ENCODE data around the gene DCAF16.
"Not testable (repeated sequence)": the region's sequence is repeated elsewhere in the genome, so short reads cannot be mapped to it uniquely, and the experiment has no call there.

Gene DCAF16

GRCh38 chr4:17810260-17811077, at the start of gene DCAF16, which contains the start of gene NCAPG:
DCAF16 (minus strand) TSS chr4:17810757; CDS start chr4:17804141, 6,616 bp downstream.
NCAPG (plus strand) TSS chr4:17810979; CDS start chr4:17811078, 99 bp downstream.
- H3K4me3 ChIP-seq = peak within 1 kb of the TSS; percentile 59 to 95 (median 66)

GRCh38 chr4:17859793-17860406, 49.3 kb upstream of the DCAF16 start:
- H3K4me3 ChIP-seq = no peak overlapping the region
- H3K27ac ChIP-seq = no peak overlapping the region

More at GRCh38 chr4:17810260-17811077, at the start of gene DCAF16, which contains the start of gene NCAPG:
- peak within 1 kb of the TSS; percentile 49 to 98 (median 95) for H3K27ac ChIP-seq

DNA sequence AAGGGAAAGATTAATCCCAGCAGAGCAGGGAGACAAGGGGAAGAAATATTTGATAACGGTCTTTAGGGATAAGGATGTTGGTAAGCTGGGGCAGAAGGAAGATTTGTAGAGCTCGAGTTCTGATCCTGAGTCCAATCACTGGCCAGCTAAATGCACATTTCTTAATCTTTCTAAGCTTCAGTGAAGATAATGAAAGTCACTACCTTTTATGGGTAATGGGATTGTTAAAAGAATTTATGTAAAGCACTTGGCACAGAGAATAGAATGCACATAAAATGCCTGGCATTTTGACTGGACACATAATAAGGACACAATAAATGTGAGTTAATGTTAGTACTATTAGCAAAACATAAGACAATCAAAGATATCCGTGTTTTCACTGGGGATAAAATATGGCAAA, 43.5 kb upstream of the DCAF16 start:
- H3K4me3 ChIP-seq = no peak overlapping the region
- H3K27ac ChIP-seq = no peak overlapping the region

GRCh38 chr4:17851959-17852358, 41.4 kb upstream of the DCAF16 start:
- H3K27ac ChIP-seq = no peak overlapping the region
- H3K4me3 ChIP-seq = no peak overlapping the region

GRCh38 chr4:17850295-17850694, 39.7 kb upstream of the DCAF16 start:
- not testable (repeated sequence) for H3K4me3 ChIP-seq, H3K27ac ChIP-seq

DNA sequence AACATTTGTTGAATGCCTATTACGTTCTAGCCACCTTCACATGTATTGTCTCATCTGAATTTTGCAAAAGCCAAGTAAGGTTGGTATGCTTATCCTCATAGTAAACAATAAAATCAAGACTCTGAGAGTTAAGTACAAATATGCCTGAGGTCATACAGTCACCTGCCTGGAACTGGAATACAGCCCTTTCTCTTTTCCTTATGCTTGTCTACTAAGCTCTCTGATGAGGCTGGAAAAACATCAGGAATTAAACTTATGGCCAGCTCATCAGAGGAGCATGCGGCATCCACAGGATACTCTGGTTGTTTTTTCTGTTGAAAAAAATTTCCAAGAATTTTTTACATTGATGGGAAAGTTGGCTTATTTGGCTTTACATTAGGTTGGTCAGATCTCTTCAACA, 35.7 kb upstream of the DCAF16 start:
- no peak overlapping the region for H3K4me3 ChIP-seq
- H3K27ac ChIP-seq = no peak overlapping the region

GRCh38 chr4:17823871-17824669, 13.5 kb upstream of the DCAF16 start:
- Histone ChIP-seq H3K27ac (peak overlapping the region in 1 of 21 experiments; percentile 61), H3K4me3 (no peak overlapping the region)

- Histone ChIP-seq H3K27ac (peak overlapping the region in 1 of 21 experiments; percentile 27), H3K4me3 (no peak overlapping the region)
Measured at GRCh38 chr4:17817027-17817426, 6.5 kb upstream of the DCAF16 start.

DNA sequence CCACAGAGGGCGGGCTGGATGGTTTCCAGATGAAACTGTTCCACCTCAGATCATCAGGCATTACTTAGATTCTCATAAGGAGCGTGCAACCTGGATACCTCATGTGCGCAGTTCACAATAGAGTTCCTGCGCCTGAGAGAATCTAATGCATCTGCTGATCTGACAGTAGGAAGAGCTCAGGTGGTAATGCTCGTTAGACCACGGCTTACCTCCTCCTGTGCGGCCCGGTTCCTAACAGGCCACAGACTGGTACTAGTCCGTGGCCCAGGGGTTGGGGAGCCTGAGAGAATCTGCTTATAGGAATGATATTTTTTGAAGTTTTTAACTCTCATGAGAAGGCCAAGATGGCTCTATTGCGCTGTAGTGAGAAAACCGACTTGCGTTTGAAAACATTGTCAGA, 5.6 kb upstream of the DCAF16 start:
- Histone ChIP-seq H3K27ac (no peak overlapping the region), H3K4me3 (no peak overlapping the region)

GRCh38 chr4:17814140-17814539, 3.6 kb upstream of the DCAF16 start:
- Histone ChIP-seq H3K27ac (peak overlapping the region in 3 of 21 experiments; percentile 0 to 35 (median 19)), H3K4me3 (no peak overlapping the region)

DNA sequence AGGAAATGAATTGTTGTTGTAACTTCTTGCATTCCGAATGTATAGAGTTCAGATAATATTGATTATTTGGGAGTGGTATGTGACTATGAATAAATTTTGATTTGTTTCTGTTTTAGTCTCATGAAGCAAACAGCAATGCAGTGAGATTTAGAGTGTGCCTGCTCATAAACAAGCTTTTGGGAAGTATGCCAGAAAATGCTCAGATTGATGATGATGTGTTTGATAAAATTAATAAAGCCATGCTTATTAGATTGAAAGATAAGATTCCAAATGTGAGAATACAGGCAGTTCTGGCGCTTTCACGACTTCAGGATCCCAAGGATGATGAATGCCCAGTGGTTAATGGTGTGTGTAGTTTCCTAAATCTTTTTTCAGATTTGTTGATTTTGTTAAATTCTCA, 2.2 kb upstream of the DCAF16 start:
- H3K27ac ChIP-seq = peak overlapping the region in 1 of 21 experiments; percentile 38
- no peak overlapping the region for H3K4me3 ChIP-seq

DNA sequence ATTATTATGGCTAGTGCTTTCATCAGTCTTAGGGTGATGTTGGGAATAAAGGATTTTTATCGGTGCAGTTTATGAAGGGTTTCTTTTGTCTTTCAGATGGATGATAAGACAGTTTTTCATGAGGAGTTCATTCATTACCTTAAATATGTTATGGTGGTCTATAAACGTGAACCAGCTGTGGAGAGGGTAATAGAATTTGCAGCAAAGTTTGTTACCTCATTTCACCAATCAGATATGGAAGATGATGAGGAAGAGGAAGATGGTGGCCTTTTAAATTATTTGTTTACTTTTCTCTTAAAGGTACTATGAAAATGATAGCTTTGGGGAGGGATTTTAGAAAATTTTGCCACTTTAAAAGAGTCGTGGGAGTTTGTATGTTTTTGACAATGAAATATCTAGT, 1.6 kb upstream of the DCAF16 start:
- Histone ChIP-seq H3K27ac (peak overlapping the region in 2 of 21 experiments; percentile 38 to 91), H3K4me3 (no peak overlapping the region)

GRCh38 chr4:17811078-17811603, 584 bp upstream of the DCAF16 start:
- peak overlapping the region in 16 of 21 experiments; percentile 18 to 98 (median 68) for H3K27ac ChIP-seq

DNA sequence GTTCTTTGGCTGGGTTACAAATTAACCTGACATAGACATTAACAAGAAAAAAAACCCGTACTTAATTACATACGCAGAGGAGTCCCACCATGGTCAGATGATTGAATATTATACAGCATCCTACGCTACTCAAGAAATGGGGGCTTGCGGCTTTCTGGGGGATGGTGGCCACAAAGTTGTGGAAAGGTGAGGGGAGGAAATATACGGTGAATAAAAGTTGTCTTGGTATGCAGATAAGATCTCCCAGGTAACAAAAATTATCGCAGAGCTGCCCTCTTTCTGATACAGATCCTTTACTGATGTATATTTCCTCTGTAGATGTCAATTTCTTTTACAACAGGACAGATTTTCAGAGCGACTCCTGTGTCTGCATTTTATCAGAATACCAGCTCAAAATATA, 890 bp downstream of the DCAF16 start:
- H3K27ac ChIP-seq = peak overlapping the region in 19 of 21 experiments; percentile 83 to 98 (median 96)

More at GRCh38 chr4:17811078-17811603, 584 bp upstream of the DCAF16 start:
- H3K4me3 ChIP-seq = peak overlapping the region; percentile 59 to 95 (median 66)

DNA sequence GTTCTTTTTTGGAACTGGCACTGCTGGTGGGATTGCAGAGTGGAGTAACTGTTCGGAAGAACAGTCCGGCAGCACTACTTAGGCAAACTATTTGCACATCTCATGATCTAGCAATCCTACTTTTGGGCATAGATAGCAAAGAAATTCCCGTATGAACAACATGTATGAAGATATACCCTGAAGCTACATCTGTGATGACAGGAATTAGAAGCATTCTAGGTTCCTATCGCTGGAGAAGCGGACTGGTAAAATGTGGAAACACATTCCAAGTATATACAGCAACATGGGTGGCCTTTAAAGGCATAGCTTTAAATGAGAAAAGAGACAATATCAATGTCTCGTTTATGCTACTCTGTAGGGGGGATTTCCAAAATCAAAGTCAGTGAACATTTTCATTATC, 3.1 kb downstream of the DCAF16 start:
- H3K4me3 ChIP-seq = no peak overlapping the region
- H3K27ac ChIP-seq = no peak overlapping the region

More for the DNA sequence above, 890 bp downstream of the DCAF16 start:
- H3K4me3 ChIP-seq = peak overlapping the region; percentile 59 to 95 (median 66)

DNA sequence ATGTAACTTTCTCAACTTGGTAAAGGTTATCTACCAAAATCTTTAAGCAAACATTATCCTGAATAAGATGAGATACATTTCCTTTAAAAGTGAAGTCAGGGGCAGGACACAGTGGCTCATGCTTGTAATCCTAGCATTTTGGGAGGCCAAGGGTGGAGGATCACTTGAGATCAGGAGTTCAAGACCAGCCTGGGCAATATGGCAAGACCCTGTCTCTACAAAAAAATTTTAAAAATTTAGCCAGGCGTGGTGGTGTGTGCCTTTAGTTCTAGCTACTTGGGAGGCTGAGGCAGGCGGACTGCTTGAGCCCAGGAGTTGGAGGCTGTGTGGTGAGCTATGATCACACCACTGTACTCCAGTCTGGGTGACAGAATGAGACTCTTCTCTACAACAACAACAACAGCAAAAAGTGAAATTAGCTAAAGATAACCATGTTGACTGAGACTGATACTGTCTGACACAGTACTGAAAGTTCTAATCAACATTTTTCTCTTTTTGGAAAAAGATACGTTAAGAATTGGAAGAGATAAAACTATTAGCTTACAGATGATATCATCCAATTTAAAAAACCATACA, 4.9 kb downstream of the DCAF16 start:
- H3K27ac ChIP-seq = no peak overlapping the region
- H3K4me3 ChIP-seq = no peak overlapping the region

DNA sequence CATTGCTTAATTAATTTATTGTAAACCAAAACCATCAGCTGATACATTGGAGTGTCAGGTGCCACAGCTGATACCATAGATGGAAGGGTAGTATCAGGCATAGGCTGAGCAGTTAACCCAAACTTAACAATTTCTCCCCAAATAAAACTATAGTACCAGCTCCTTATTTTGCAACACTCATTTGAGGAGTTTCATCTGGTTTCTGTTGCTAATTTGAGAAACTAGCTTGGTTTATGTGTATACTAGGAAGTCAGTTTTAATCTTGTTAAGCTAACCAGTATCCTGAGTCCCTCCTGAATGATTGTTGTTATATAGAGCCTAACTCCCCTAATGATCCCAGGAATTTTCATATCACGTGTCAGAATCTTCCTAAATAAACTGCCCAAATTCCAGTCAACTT, 12.7 kb downstream of the DCAF16 start:
- Histone ChIP-seq H3K27ac (no peak overlapping the region), H3K4me3 (no peak overlapping the region)

DNA sequence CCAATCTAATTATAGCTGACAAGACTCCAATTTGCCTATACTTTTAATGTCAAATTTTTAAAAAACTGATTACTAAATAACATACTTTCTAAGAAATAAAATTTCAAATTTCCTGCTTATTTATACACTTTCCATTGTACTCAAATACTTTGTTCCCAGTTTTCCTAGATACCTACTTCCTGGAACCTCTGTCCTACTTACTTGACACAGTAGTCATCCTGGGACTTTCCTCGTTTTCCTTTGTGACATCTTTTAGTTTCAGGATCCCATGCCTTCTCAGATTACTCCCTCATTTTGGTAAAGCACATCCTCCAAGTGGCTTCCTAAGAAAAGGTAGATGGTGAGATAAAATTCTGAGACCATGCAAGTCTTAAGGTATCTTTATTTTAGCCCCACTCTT, 15.8 kb downstream of the DCAF16 start:
- Histone ChIP-seq H3K27ac (no peak overlapping the region), H3K4me3 (no peak overlapping the region)

GRCh38 chr4:17788956-17789355, 21.6 kb downstream of the DCAF16 start:
- no peak overlapping the region for H3K4me3 ChIP-seq
- no peak overlapping the region for H3K27ac ChIP-seq

Measured in skin epidermis (tissue), 12 donors.